Measurements from ENCODE around the gene GPC6. TPM values are rescaled to one million over a fixed set of nuclear protein-coding genes. Genes with fewer than 3 reads are reported as not detected.

GPC6 gene
- polyA plus RNA-seq, 1 of the 3 experiments (the other 2 are of a cell fraction): 6.7 TPM

GRCh38 chr13:94313321-94313910 lies 1086.8 kb downstream of the GPC6 start:
- Histone ChIP-seq H3K79me2 (ENCODE audit: insufficient read depth) (no peaks in the 10 kb centered on the region), H3F3A (replicated peaks; ENCODE audit: insufficient read depth) (peaks cover 42% of the 10 kb centered on the region), H3K4me1 (ENCODE audit: control insufficient read depth in 1 of 2, insufficient read depth in 2 of 2, low read depth in 1 of 2, low read length in 1 of 2) (peaks cover 3 to 43% of the 10 kb centered on the region in 2 experiments), H3K4me3 (ENCODE audit: low read depth in 2 of 2, low read length in 1 of 2) (no peak overlapping the region), H3K9me3 (no peaks in the 10 kb centered on the region), H3K27me3 (ENCODE audit: insufficient read depth) (no peaks in the 10 kb centered on the region), H3K9me2 (no peaks in the 10 kb centered on the region), H3K4me2 (no peak overlapping the region), H2AFZ (ENCODE audit: low read depth) (no peak overlapping the region), H3K27ac (ENCODE audit: low read depth in 2 of 2, low read length in 1 of 2) (no peak overlapping the region), H3K9ac (no peak overlapping the region), H3K36me3 (replicated peaks in 1 of 2; ENCODE audit: control insufficient read depth in 1 of 2, insufficient read depth in 2 of 2, low read length in 1 of 2) (no peaks in the 10 kb centered on the region), H4K20me1 (ENCODE audit: insufficient read depth) (no peaks in the 10 kb centered on the region)
- CTCF ChIA-PET: no interaction called here
- TF ChIP-seq YY1 (IDR thresholded peaks at IDR 0.05; ENCODE audit: low read depth) (no peak), CTCF (IDR thresholded peaks at IDR 0.05) (no peak), PBX3 (IDR thresholded peaks at IDR 0.05) (no peak), MAX (IDR thresholded peaks at IDR 0.05; ENCODE audit: low read depth) (no peak), REST (IDR thresholded peaks at IDR 0.05; ENCODE audit: low read depth, low read length) (no peak), SIN3A (IDR thresholded peaks at IDR 0.05; ENCODE audit: borderline replicate concordance, low read depth, low read length) (no peak), EZH2phosphoT487 (IDR thresholded peaks at IDR 0.05; ENCODE audit: borderline replicate concordance, low read depth) (no peak), MXI1 (IDR thresholded peaks at IDR 0.05; ENCODE audit: low read depth, low read length) (no peak), IRF3 (IDR thresholded peaks at IDR 0.05; ENCODE audit: low read depth, low read length) (no peak)
- DNase-seq: no peak
- 95% methylated on average over 3 of the region's 3 CpGs for WGBS (ENCODE audit: low lambda C conversion rate)
- POLR2A ChIA-PET: no interaction called here
